GM18511 (cell line): ENCODE results near the gene PLD6.
"Not testable (repeated sequence)": the region's sequence is repeated elsewhere in the genome, so short reads cannot be mapped to it uniquely, and the experiment has no call there.

ENCODE experiments used
- ATAC-seq: cut with Tn5 transposase; IDR thresholded peaks from one replicate; pipeline ENCODE4 v1.9.1; 2021; ENCODE audit warnings: mild to moderate bottlenecking, moderate library complexity; ENCODE audit not compliant: unreplicated experiment

The PLD6 gene, protein sequence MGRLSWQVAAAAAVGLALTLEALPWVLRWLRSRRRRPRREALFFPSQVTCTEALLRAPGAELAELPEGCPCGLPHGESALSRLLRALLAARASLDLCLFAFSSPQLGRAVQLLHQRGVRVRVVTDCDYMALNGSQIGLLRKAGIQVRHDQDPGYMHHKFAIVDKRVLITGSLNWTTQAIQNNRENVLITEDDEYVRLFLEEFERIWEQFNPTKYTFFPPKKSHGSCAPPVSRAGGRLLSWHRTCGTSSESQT

GRCh38 chr17:17206124-17206912 lies at the start of gene PLD6:
Gene PLD6, minus strand, starts transcription at chr17:17206333. Its CDS starts 47 bp downstream, at chr17:17206286.
- peak; percentile 73 for ATAC-seq

- not testable (repeated sequence) for ATAC-seq
These were observed 49.6 kb upstream of the PLD6 start for GRCh38 chr17:17255689-17256088.

DNA sequence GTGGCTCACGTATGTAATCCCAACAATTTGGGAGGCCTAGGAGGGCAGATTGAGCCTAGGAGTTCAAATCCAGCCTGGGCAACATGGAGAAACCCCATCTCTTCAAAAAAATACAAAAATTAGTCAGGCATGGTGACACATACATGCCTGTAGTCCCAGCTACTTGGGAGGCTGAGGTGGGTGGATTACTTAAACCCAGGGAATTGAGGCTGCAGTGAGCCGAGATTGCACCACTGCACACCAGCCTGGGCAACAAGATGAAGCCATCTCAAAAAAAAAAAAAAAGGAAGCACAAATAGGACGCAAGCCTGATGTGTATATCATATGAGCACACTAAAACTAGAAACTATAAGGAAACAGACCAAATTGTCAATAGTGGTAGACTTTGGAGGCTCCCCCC lies 47.9 kb upstream of the PLD6 start:
- ATAC-seq, result no peak

- no peak for ATAC-seq
These were observed 47.3 kb upstream of the PLD6 start for GRCh38 chr17:17253406-17253805.

GRCh38 chr17:17252149-17252661 lies 46.1 kb upstream of the PLD6 start:
- no peak for ATAC-seq

DNA sequence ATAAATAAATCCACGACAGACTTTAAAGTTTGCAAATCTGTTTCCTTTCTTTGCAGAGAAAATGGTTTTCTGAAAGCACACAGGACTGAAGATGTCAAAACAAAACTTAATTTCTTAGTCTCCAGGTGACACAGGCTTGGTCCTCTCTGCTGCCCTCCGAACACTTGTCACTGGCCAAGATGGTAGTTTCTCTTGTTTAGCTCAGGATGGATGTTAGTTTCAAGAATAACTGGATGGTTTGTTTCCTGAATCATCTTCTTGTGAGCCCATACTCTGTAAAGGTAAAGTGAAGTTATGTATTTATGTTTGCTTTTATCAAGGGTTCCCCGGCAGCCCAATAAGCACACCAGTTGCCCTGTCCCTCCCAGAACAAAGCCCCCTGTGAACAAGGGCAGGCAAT lies 40.7 kb upstream of the PLD6 start:
- no peak for ATAC-seq

GRCh38 chr17:17243163-17243562 lies 37.0 kb upstream of the PLD6 start:
- no peak for ATAC-seq

GRCh38 chr17:17242246-17242645 lies 36.1 kb upstream of the PLD6 start:
- no peak for ATAC-seq

GRCh38 chr17:17241656-17242055 lies 35.5 kb upstream of the PLD6 start:
- no peak for ATAC-seq

GRCh38 chr17:17239832-17240231 lies 33.7 kb upstream of the PLD6 start:
- no peak for ATAC-seq

- peak; percentile 90 for ATAC-seq
These were observed 31.1 kb upstream of the PLD6 start, which contains the start of gene FLCN for GRCh38 chr17:17237026-17237799. Gene FLCN, minus strand, starts transcription at chr17:17237168. Its CDS starts 9,031 bp downstream, at chr17:17228137.

- peak; percentile 31 for ATAC-seq
These were observed 30.3 kb upstream of the PLD6 start for GRCh38 chr17:17236295-17237025.

DNA sequence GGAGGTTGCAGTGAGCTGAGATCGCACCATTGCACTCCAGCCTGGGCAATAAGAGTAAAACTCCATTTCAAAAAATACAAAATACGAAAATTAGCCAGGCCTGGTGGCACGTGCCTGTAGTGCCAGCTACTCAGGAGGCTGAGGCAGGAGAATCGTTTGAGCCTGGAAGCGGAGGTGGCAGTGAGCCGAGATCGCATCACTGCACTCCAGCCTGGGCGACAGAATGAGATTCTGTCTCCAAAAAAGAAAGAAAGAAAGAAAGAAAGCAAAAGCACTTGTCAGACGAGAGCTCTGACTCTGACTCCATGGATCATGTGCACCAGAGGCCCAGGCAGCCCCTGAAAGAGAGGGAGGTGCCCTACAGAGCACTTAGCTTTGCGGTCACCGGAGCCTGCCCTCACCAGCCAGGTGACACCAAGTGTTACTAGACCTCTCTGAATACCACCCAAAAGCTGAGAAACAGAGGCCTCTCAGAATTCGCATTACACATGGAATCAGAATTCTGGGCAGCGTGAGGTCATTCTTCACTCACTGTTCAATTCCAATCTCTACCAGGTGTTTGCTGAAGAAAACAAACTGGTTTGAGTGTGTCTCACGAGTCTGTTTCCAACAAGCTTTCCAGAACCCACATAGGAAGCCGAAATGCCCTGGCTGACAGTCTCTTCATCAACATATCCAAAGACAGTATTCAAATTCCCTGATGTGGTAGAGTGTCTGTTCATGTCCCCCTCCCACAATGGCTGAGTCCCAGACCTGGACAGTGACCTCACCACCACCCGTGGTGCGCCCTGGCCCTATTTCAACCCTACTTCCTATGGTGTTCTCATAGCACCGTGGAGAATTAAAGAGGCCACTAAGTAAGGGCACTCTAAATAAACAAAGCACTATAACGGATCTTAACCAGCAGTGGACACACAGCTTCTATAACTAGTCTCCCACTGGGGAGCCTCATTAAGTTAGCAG lies 29.4 kb upstream of the PLD6 start:
- no peak for ATAC-seq

- no peak for ATAC-seq
These were observed 26.1 kb upstream of the PLD6 start for GRCh38 chr17:17232303-17232621.

- no peak for ATAC-seq
These were observed 25.6 kb upstream of the PLD6 start for GRCh38 chr17:17231621-17232302.

DNA sequence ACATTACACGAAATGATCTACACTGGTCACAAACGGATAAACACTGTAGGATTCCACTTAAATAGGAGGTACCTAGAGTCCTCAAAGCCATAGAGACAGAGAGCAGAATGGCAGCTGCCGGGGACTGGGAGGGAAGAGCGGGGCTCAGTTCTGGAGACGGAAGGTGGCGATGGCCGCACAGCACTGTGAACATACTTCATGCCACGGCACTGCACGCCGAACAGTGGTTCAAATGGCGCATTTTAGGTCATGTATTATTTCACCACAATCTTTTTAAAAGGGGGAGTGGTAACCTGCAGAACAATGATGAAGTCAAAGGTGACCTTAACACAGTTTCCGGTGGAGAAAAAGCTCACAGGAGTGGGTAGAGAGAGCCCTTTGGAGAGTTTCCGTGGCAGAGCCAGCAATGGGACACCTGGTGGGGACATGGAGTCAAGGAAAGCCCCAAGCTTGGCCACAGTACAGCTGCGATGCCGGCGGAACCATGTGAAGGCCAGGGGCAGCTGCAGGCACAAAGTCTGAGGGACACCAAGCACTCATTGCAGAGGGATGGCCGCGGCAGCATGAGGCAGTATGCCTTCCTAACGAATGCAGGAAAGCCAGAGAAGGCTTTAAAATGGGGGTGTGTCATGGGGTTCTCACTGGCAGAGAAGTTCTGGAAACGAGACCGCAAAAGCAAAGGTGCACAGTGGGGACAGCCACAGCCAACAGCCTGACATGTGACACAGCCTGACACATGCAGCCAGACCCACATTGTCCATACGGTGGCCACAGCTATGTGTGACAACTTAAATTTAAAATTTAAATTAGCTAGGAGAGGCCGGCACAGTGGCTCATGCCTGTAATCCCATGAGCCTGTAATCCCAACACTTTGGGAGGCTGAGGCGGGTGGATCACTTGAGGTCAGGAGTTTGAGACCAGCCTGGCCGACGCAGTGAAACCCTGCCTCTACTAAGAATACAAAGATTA lies 23.6 kb upstream of the PLD6 start:
- no peak for ATAC-seq

GRCh38 chr17:17228521-17229279 lies 22.6 kb upstream of the PLD6 start:
- ATAC-seq, result no peak
